Endodermal cell (in vitro differentiated cells): Measurements from ENCODE around the gene DAB1. TPM values are rescaled to one million over a fixed set of nuclear protein-coding genes. Genes with fewer than 3 reads are reported as not detected.

Experiments
- DNase-seq: peaks from one replicate; pipeline ENCODE4 v3.0.0-alpha.2; 2017
- H3K27ac ChIP-seq: 2 replicates; pipeline ENCODE4 v1.5.1; 2013; ENCODE audit warnings: mild to moderate bottlenecking, low read depth, low read length, moderate library complexity
- H3K27me3 ChIP-seq: 2 replicates; pipeline ENCODE4 v1.6.1; 2013; ENCODE audit warnings: mild to moderate bottlenecking, low read length, moderate library complexity; ENCODE audit not compliant: insufficient read depth, control insufficient read depth, poor library complexity, severe bottlenecking
- H3K36me3 ChIP-seq: 2 replicates; pipeline ENCODE4 v1.7.0; 2013; ENCODE audit warnings: mild to moderate bottlenecking, low read length, moderate library complexity; ENCODE audit not compliant: control insufficient read depth, insufficient read depth
- H3K4me1 ChIP-seq: one replicate; pipeline ENCODE4 v1.7.0; 2013; ENCODE audit warnings: low read length; ENCODE audit not compliant: control insufficient read depth, insufficient read depth
- H3K4me3 ChIP-seq: 2 replicates; pipeline ENCODE4 v1.5.1; 2013; ENCODE audit warnings: mild to moderate bottlenecking, low read length, moderate library complexity
- H3K9ac ChIP-seq: 2 replicates; pipeline ENCODE4 v1.6.1; 2013; ENCODE audit warnings: mild to moderate bottlenecking, low read length, moderate library complexity; ENCODE audit not compliant: poor library complexity, severe bottlenecking; ENCODE audit errors: extremely low read depth
- H3K9me3 ChIP-seq: 2 replicates; pipeline ENCODE4 v1.6.1; 2013; ENCODE audit warnings: mild to moderate bottlenecking, low read length, moderate library complexity; ENCODE audit not compliant: control insufficient read depth
- H3K27ac Mint-ChIP-seq: 2 replicates; pipeline ENCODE4 v1.8.0; 2020; ENCODE audit warnings: mixed read lengths
- H3K27me3 Mint-ChIP-seq: 2 replicates; pipeline ENCODE4 v1.8.0; 2021; ENCODE audit warnings: mild to moderate bottlenecking, mixed read lengths; ENCODE audit not compliant: insufficient read depth
- H3K36me3 Mint-ChIP-seq: 2 replicates; pipeline ENCODE4 v1.8.0; 2020; ENCODE audit warnings: low read depth, mixed read lengths
- H3K4me1 Mint-ChIP-seq: 2 replicates; pipeline ENCODE4 v1.8.0; 2020; ENCODE audit warnings: mixed read lengths
- H3K4me3 Mint-ChIP-seq: 2 replicates; pipeline ENCODE4 v1.8.0; 2020; ENCODE audit warnings: mild to moderate bottlenecking, moderate library complexity, mixed read lengths
- H3K9me3 Mint-ChIP-seq: 2 replicates; pipeline ENCODE4 v1.8.0; 2020; ENCODE audit warnings: mild to moderate bottlenecking, mixed read lengths
- WGBS, 2 experiments: methylation state at CpG; one replicate each; pipeline versions ENCODE4 v1.1.5 to v1.1.7; 2013; ENCODE audit warnings: missing lambda C conversion rate in 2 of 2, mixed read lengths in 1 of 2; ENCODE audit not compliant: insufficient coverage in 1 of 2, insufficient read length in 1 of 2; 5-methylcytosine and 5-hydroxymethylcytosine counted together
- total RNA-seq, 2 donors: library from RNA; stranded (reverse); fragmentation: NEBNext Ultra II Directional in 1 of 2; extraction: Animal tissue kit (Norgen Biotek cat#: 25700) in 1 of 2; gene quantifications; 2 replicates in 1 of 2; 3 replicates in 1 of 2; pipeline ENCODE4 v1.2.1, GENCODE V29; 2021
- TF ChIP-seq, protein P1 (sequence below): fragments of 200-600 bp; sonication (generic); conservative IDR thresholded peaks from 2 replicates; pipeline ENCODE4 v1.5.0; 2021; ENCODE audit warnings: antibody characterized with exemption, mild to moderate bottlenecking

DAB1 gene
- total RNA-seq, 2 donors from 2014 or later: 32.0 to 36.2 TPM

DNA sequence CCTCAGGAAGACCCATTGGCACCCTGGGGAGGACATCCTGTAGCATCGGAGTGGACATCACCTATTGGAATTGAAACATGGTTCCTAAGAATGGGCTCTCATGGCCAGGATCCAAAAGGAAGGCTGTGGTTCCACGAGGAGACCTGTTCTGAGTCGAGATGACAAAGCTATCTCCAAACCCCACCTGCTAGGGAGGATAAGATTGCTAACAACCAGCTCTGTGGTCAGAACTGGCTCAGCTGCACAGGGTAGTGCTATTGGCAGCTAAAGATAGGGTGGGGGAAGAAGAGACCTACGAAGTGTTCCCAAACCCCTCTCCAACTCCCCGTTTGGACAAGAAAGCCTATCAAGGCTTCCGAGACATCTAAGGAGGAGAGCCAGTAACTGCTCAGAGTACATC lies 440.4 kb downstream of the DAB1 start:
- Histone ChIP-seq H3K9me3 (no peaks in the 10 kb centered on the region), H3K4me3 (no peak overlapping the region), H3K27ac (no peak overlapping the region), H3K4me1 (no peaks in the 10 kb centered on the region), H3K27me3 (peaks cover 11% of the 10 kb centered on the region), H3K9ac (no peak overlapping the region), H3K36me3 (no peaks in the 10 kb centered on the region)
- no peak for DNase-seq
- Mint-ChIP-seq H3K27me3 (peaks cover 21% of the 10 kb centered on the region), H3K9me3 (no peaks in the 10 kb centered on the region), H3K36me3 (no peaks in the 10 kb centered on the region), H3K27ac (no peak overlapping the region), H3K4me3 (no peak overlapping the region), H3K4me1 (peaks cover 18% of the 10 kb centered on the region)
- WGBS, 2 experiments: 78 to 86% methylated on average over 4 to 6 of the region's 6 CpGs
- TF ChIP-seq, protein P1, sequence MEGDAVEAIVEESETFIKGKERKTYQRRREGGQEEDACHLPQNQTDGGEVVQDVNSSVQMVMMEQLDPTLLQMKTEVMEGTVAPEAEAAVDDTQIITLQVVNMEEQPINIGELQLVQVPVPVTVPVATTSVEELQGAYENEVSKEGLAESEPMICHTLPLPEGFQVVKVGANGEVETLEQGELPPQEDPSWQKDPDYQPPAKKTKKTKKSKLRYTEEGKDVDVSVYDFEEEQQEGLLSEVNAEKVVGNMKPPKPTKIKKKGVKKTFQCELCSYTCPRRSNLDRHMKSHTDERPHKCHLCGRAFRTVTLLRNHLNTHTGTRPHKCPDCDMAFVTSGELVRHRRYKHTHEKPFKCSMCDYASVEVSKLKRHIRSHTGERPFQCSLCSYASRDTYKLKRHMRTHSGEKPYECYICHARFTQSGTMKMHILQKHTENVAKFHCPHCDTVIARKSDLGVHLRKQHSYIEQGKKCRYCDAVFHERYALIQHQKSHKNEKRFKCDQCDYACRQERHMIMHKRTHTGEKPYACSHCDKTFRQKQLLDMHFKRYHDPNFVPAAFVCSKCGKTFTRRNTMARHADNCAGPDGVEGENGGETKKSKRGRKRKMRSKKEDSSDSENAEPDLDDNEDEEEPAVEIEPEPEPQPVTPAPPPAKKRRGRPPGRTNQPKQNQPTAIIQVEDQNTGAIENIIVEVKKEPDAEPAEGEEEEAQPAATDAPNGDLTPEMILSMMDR: no peak

DNA sequence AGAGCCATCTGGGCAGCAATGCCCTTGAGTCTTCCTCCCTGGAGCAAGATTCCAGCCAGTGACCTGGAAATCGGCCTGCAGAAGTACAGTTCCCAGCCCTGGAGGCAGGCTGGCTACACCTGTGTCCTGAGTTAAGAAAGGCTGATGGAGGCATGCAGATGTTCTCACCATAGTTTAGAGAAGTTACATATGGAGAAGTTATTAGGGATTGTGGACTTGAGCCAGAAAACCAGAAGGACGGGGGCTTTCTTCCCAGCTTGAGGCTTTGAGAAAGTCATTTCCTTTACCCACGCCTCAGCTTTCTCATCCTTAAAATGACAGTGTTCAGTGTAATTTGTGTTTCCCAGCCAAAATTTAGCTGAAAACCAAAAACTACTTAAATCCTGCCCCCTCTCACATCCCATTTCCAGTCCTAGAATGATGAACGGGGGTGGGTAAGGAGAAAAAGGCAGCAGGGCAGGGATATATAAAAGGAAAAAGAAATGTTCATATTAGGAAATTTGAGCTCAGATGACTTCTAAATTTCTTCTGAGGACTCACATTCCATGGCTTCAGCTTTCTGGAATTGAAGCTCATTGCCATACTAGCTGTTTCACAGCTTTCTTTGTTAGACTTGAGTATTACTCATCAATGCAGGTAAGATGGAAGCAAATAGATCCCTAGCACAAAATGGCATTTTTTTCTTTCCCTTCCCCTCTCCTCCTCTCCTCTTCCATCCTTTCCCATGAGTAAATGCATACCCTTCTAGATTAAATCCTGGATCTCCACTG lies 443.7 kb downstream of the DAB1 start:
- no peak overlapping the region for H3K4me3 Mint-ChIP-seq
- Histone ChIP-seq H3K4me3 (no peak overlapping the region), H3K4me1 (no peaks in the 10 kb centered on the region), H3K27ac (no peak overlapping the region), H3K9ac (no peak overlapping the region), H3K27me3 (peaks cover 21% of the 10 kb centered on the region), H3K9me3 (no peaks in the 10 kb centered on the region), H3K36me3 (no peaks in the 10 kb centered on the region)
- 93% methylated on average over 4 of the region's 4 CpGs; no CpG with 5 or more reads in 1 of the 2 experiments for WGBS, 2 experiments
- H3K27ac Mint-ChIP-seq: no peak overlapping the region
- DNase-seq: no peak
- H3K9me3 Mint-ChIP-seq: no peaks in the 10 kb centered on the region
- H3K4me1 Mint-ChIP-seq: peaks cover 4% of the 10 kb centered on the region
- H3K36me3 Mint-ChIP-seq: no peaks in the 10 kb centered on the region
- TF ChIP-seq, protein P1: no peak
- H3K27me3 Mint-ChIP-seq: peaks cover 39% of the 10 kb centered on the region

DNA sequence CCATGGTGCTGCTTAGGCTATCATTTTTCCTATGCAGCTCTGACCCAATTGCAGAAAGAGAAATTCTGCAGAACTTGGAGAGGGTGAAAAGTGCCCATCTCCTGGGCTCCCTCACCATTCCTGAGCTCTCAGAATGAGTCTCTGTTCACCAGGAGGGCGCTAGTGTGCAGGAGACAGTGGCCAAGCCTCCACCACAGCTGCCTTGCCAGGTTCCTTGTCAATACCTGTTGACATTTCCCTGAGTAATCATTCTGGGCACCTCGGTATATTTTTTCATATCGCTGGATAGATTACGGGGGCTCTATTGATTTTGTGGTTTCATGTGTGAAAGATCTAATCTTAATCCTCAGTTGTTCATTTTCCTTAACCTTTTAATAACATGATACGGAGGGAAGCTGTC lies 445.0 kb downstream of the DAB1 start:
- Histone ChIP-seq H3K9me3 (no peaks in the 10 kb centered on the region), H3K4me3 (no peak overlapping the region), H3K36me3 (no peaks in the 10 kb centered on the region), H3K4me1 (no peaks in the 10 kb centered on the region), H3K27me3 (peaks cover 27% of the 10 kb centered on the region), H3K9ac (no peak overlapping the region), H3K27ac (no peak overlapping the region)
- TF ChIP-seq, protein P1: peak; percentile 54
- no peak overlapping the region for H3K27ac Mint-ChIP-seq
- H3K4me1 Mint-ChIP-seq: peaks cover 4% of the 10 kb centered on the region
- peaks cover 45% of the 10 kb centered on the region for H3K27me3 Mint-ChIP-seq
- 86 to 88% methylated on average over 1 to 5 of the region's 5 CpGs for WGBS, 2 experiments
- H3K9me3 Mint-ChIP-seq: no peaks in the 10 kb centered on the region
- H3K36me3 Mint-ChIP-seq: no peaks in the 10 kb centered on the region
- no peak overlapping the region for H3K4me3 Mint-ChIP-seq
- peak; percentile 58 for DNase-seq
